MG63 (cell line): ENCODE measurements around the gene ATG2B. TPM values are rescaled to one million over a fixed set of nuclear protein-coding genes. Genes with fewer than 3 reads are reported as not detected.

Source experiments
- DNase-seq: peaks from one replicate; pipeline ENCODE4 v3.0.0-alpha.2; 2020
- H3K27me3 ChIP-seq: fragments of 250-450 bp; sonication (Bioruptor Pico); 2 replicates; pipeline ENCODE4 v1.5.1; 2020; ENCODE audit warnings: mild to moderate bottlenecking, moderate library complexity
- H3K36me3 ChIP-seq: fragments of 250-450 bp; sonication (Bioruptor Pico); 2 replicates; pipeline ENCODE4 v1.5.1; 2020; ENCODE audit warnings: mild to moderate bottlenecking, moderate library complexity
- H3K4me3 ChIP-seq: fragments of 250-450 bp; sonication (Bioruptor Pico); 2 replicates; pipeline ENCODE4 v1.5.1; 2020; ENCODE audit warnings: mild to moderate bottlenecking, moderate library complexity
- H3K9me3 ChIP-seq: fragments of 250-450 bp; sonication (Bioruptor Pico); 2 replicates; pipeline ENCODE4 v1.5.1; 2020; ENCODE audit warnings: mild to moderate bottlenecking, moderate library complexity
- total RNA-seq: library from RNA; depleted of rRNA; stranded (reverse); fragments of >200 nt; shearing (Covaris generic); gene quantifications from 2 replicates; pipeline ENCODE4 v1.2.3, GENCODE V29; 2014; ENCODE audit warnings: low replicate concordance; rRNA removed

ATG2B gene, protein sequence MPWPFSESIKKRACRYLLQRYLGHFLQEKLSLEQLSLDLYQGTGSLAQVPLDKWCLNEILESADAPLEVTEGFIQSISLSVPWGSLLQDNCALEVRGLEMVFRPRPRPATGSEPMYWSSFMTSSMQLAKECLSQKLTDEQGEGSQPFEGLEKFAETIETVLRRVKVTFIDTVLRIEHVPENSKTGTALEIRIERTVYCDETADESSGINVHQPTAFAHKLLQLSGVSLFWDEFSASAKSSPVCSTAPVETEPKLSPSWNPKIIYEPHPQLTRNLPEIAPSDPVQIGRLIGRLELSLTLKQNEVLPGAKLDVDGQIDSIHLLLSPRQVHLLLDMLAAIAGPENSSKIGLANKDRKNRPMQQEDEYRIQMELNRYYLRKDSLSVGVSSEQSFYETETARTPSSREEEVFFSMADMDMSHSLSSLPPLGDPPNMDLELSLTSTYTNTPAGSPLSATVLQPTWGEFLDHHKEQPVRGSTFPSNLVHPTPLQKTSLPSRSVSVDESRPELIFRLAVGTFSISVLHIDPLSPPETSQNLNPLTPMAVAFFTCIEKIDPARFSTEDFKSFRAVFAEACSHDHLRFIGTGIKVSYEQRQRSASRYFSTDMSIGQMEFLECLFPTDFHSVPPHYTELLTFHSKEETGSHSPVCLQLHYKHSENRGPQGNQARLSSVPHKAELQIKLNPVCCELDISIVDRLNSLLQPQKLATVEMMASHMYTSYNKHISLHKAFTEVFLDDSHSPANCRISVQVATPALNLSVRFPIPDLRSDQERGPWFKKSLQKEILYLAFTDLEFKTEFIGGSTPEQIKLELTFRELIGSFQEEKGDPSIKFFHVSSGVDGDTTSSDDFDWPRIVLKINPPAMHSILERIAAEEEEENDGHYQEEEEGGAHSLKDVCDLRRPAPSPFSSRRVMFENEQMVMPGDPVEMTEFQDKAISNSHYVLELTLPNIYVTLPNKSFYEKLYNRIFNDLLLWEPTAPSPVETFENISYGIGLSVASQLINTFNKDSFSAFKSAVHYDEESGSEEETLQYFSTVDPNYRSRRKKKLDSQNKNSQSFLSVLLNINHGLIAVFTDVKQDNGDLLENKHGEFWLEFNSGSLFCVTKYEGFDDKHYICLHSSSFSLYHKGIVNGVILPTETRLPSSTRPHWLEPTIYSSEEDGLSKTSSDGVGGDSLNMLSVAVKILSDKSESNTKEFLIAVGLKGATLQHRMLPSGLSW (N-terminal part only)
- 3.1 and 8.0 TPM in 2 replicates for total RNA-seq

- no peaks in the 10 kb centered on the region for H3K9me3 ChIP-seq
- DNase-seq: peak; percentile 78
- no peaks in the 10 kb centered on the region for H3K36me3 ChIP-seq
- peak within 1 kb of the TSS; percentile 89 for H3K4me3 ChIP-seq
- no peaks in the 10 kb centered on the region for H3K27me3 ChIP-seq
Observed at GRCh38 chr14:96362965-96363750, at the start of gene ATG2B, which contains the start of gene GSKIP. TSS of gene ATG2B (minus strand) at chr14:96363341. CDS start at chr14:96362976, 365 bp downstream. TSS of gene GSKIP (plus strand) at chr14:96363526. CDS start at chr14:96382248, 18,722 bp downstream.

- H3K4me3 ChIP-seq: no peak overlapping the region
- no peaks in the 10 kb centered on the region for H3K36me3 ChIP-seq
- no peak for DNase-seq
- no peaks in the 10 kb centered on the region for H3K9me3 ChIP-seq
- no peaks in the 10 kb centered on the region for H3K27me3 ChIP-seq
Observed at GRCh38 chr14:96410119-96410518, 47.0 kb upstream of the ATG2B start.

- peak; percentile 5 for DNase-seq
Observed at GRCh38 chr14:96409701-96410100, 46.6 kb upstream of the ATG2B start.

GRCh38 chr14:96408608-96409007 is 45.5 kb upstream of the ATG2B start:
- Histone ChIP-seq H3K27me3 (no peaks in the 10 kb centered on the region), H3K4me3 (no peak overlapping the region), H3K9me3 (no peaks in the 10 kb centered on the region), H3K36me3 (no peaks in the 10 kb centered on the region)
- DNase-seq: no peak

More at GRCh38 chr14:96409701-96410100, 46.6 kb upstream of the ATG2B start:
- Histone ChIP-seq H3K9me3 (no peaks in the 10 kb centered on the region), H3K27me3 (no peaks in the 10 kb centered on the region), H3K36me3 (no peaks in the 10 kb centered on the region), H3K4me3 (no peak overlapping the region)

DNA sequence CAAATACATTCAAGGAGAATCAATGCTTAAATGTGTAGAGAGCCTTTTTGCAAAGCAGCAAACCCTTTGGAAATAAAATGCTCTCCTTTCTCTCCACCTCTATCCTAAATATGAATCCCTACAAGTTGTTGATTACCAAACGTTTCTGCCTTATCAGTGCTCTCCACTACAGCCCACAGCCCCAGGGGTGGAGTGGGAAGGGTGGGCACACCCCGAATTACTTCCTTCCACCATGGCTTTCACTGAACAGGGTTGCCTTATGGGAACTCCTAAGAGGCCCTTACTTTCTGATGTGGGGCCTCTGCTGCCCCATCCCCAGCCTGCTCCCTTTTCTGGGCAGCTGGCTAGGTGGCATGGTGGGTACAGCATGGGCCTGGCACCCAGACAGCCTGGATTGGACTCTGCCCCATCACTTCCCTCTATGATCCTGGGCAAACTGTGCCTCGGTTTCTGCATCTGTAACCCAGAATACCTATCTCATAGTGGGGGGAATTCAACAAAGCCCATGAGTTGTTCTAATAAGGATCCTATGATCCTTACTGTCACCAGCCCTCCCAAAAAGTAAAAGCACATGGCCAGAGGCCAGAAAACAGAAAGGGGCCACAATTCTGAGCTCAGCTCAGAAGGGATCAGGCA is 44.9 kb upstream of the ATG2B start:
- H3K9me3 ChIP-seq: no peaks in the 10 kb centered on the region
- H3K4me3 ChIP-seq: no peak overlapping the region
- DNase-seq: no peak
- no peaks in the 10 kb centered on the region for H3K36me3 ChIP-seq
- no peaks in the 10 kb centered on the region for H3K27me3 ChIP-seq

DNA sequence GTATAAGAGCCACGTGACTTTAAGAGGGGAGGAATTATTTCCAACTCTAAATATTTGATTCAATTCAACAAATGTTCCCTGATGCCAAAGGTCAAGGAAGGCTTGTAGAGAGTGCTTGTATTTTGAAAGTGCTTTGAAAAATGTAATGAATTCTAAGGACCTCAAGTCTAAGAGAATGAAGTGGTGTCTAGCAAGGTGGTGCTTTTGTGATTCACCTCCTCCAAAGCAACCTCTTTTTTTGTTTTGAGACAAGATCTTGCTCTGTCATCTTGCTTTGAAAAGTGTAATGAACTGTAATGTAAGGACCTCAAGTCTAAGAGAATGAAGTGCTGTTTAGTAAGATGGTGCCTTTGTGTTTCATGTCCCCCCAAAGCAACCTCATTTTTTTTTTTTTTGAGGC is 42.5 kb upstream of the ATG2B start:
- no peak for DNase-seq
- Histone ChIP-seq H3K36me3 (no peaks in the 10 kb centered on the region), H3K4me3 (no peak overlapping the region), H3K9me3 (no peaks in the 10 kb centered on the region), H3K27me3 (no peaks in the 10 kb centered on the region)

DNA sequence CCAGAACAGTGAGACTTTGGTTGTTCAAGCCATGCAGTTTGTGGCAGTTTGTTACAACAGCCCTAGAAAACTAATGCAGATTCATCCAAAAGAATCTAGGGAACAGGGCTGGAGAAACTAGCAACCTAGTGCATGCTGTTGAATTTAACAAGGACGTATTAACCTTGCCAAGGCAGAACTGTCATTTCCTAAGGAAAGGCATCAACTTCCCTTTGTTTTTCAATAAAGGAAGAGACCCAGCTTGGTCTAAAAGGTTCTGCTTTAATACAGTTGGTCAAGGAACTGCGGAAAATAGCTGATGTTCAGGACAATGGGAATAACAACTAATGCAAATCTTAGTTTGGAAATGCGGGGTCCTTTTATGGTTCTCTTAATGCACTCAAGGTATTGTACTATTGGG is 40.3 kb upstream of the ATG2B start:
- no peak for DNase-seq
- no peaks in the 10 kb centered on the region for H3K27me3 ChIP-seq
- H3K9me3 ChIP-seq: no peaks in the 10 kb centered on the region
- H3K4me3 ChIP-seq: no peak overlapping the region
- H3K36me3 ChIP-seq: no peaks in the 10 kb centered on the region

DNA sequence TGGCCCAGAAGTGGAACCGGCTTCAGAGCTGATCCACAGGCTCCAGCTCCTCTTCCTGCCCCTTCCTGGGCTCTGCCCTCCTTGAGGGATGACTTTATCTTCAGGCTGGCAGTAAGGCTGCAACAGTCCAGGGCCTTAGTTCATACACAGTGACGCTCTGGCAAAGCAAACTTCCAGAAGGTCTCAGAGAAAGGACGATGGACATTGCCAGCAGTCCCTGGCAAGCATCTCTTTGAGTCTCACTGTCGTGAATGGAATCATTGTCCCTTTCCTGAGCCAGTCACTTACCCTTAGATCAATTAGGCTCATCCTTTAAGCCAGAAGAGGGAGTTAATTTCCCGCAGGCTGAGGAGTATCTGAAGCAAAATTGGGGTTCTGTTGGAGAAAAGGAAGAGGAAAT is 37.4 kb upstream of the ATG2B start:
- DNase-seq: no peak
- Histone ChIP-seq H3K4me3 (no peak overlapping the region), H3K27me3 (no peaks in the 10 kb centered on the region), H3K9me3 (no peaks in the 10 kb centered on the region), H3K36me3 (no peaks in the 10 kb centered on the region)

- Histone ChIP-seq H3K9me3 (no peaks in the 10 kb centered on the region), H3K4me3 (no peak overlapping the region), H3K27me3 (no peaks in the 10 kb centered on the region), H3K36me3 (no peaks in the 10 kb centered on the region)
- no peak for DNase-seq
Observed at GRCh38 chr14:96399405-96399804, 36.3 kb upstream of the ATG2B start.

DNA sequence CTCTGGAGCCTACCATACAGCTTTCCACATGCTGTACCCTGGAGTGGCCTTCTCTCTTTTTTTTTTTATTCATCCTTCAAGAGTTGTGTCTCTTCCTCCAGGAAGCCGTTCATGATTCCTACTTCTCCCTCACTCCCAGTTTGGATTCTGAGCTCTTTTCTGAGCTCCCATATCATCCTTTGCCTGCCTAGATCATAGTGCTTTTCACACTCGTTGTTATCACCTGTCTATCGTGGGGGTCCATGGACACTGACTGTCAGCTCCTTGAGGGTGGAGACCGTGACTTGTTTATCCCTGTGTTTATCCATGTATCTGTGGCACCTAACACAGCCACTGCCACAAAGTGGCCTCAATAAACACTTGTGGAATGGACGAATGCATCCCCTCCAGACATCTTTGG is 35.8 kb upstream of the ATG2B start:
- DNase-seq: no peak
- Histone ChIP-seq H3K9me3 (no peaks in the 10 kb centered on the region), H3K4me3 (no peak overlapping the region), H3K27me3 (no peaks in the 10 kb centered on the region), H3K36me3 (no peaks in the 10 kb centered on the region)

DNA sequence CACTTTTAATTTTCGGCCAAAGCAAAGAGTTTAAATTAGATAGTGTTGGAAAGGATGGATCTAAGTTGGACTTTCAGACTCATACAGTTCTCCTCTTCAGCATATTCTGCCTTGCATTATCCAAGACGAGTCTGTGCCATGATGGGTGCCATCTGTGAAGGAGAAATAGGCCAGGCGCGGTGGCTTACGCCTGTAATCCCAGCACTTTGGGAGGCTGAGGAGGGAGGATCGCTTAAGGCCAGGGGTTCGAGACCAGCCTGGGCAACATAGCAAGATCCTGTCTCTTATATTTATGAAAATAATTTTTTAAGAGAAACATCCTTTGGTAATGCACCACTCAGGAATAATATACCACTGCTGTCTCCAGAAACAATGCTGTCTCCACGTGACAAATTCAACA is 35.3 kb upstream of the ATG2B start:
- DNase-seq: no peak
- H3K9me3 ChIP-seq: no peaks in the 10 kb centered on the region
- H3K36me3 ChIP-seq: no peaks in the 10 kb centered on the region
- H3K27me3 ChIP-seq: no peaks in the 10 kb centered on the region
- no peak overlapping the region for H3K4me3 ChIP-seq

DNA sequence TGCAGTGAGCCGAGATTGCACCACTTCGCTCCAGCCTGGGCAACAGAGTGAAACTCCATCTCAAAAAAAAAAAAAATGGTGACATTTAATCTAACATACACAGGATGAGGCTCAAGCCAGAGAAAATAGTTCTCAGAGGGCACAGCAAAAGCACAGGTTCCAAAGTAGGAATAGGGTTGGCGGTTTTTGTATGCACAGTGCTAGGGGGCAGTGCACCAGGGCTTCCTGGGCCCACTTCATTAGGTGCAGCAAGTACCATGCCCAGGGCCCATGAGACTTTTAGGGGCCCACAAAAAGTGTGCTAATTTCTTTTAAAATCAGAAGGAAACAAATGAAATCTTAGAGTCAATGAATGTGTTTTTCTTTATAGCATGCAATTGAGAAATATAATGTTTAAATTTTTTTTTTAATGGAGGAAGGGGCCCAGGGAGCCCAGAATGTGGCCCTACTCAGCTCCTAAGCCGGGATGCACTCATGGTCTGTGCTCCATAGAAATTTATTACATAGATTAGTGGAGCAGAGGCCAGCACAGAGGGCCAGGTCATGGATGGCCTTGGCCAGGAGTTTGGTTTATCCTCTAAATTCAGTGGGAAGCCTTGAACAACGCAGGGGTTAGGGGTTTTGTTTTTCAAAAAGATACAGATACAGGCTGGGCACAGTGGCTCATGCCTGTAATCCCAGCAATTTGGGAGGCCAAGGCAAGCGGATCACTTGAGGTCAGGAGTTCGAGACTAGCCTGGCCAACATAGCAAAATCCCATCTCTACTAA is 31.1 kb upstream of the ATG2B start:
- H3K9me3 ChIP-seq: no peaks in the 10 kb centered on the region
- H3K36me3 ChIP-seq: no peaks in the 10 kb centered on the region
- H3K4me3 ChIP-seq: no peak overlapping the region
- no peak for DNase-seq
- no peaks in the 10 kb centered on the region for H3K27me3 ChIP-seq

- H3K36me3 ChIP-seq: no peaks in the 10 kb centered on the region
Observed at GRCh38 chr14:96393071-96393691, 30.0 kb upstream of the ATG2B start.

DNA sequence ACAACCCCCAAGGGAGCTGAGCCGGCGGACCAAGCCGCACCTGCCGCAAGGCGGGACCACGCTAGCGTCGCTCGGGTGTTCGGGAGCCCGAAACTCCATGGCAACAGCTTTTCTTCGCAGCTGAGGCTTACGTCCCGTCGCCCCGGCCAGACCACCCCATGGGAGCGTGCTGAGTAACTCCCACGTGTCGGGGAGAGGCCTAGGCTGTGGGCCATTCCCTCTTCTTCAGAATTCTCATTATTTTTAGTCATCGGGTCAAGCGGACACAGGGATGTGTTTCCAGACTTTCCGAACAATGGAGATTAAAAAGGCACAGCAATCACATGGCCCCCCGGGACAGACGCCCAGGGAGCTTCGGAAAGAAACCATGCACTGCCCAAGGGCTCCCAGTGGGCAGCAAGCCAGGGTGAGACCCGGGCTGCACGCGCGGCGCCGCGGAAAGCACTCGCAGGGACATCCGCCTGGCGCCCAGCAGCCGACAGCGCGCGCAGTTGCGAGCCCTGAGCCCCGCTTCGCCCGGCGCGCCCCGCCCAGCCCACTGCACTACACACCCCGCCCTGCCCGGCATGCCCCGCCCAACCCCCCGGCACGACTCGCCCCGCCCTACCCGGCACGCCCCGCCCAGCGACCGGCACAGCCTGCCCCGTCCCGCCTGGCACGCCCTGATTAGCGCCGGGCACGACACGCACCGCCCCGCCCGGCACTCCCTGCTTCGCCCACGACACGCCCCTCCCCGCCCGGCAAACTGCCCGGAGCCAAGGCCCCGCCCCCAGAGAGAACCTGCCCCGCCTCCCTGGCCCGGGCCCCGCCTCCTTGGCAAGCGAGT is 28.4 kb upstream of the ATG2B start:
- DNase-seq: peak; percentile 88
- H3K9me3 ChIP-seq: no peaks in the 10 kb centered on the region
- peak overlapping the region; percentile 56 for H3K4me3 ChIP-seq
- H3K36me3 ChIP-seq: no peaks in the 10 kb centered on the region
- no peaks in the 10 kb centered on the region for H3K27me3 ChIP-seq

More at GRCh38 chr14:96393071-96393691, 30.0 kb upstream of the ATG2B start:
- H3K4me3 ChIP-seq: no peak overlapping the region
- DNase-seq: no peak
- H3K27me3 ChIP-seq: no peaks in the 10 kb centered on the region
- no peaks in the 10 kb centered on the region for H3K9me3 ChIP-seq
